ENCODE data around the gene AHSP.
"Not testable (repeated sequence)": the region's sequence is repeated elsewhere in the genome, so short reads cannot be mapped to it uniquely, and the experiment has no call there.

AHSP gene

GRCh38 chr16:31531096-31531495, 3.4 kb downstream of the AHSP start:
- DNase-seq (ENCODE audit: low spot score) = no peak

DNA sequence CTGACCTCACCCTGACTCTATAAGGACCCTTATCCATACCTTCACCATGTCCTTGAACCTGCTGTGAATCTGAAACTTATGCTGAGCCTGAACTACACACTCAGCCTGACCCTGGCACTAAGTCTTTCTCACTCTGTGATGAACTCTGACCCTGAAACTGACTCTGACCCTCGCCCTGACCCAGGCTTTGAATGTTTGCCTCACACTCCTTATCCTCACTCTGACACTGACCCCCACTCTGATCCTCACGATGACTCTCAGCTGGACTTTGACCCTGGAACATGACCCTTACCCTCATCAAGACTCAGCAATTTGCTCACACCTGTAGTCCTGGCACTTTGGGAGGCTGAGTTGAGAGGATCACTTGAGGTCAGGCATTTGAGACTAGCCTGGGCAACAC, 4.4 kb downstream of the AHSP start:
- DNase-seq (ENCODE audit: low spot score) = no peak

GRCh38 chr16:31532896-31533295, 5.2 kb downstream of the AHSP start:
- DNase-seq (ENCODE audit: low spot score) = no peak

- no peak for DNase-seq (ENCODE audit: low spot score)
Measured at GRCh38 chr16:31535737-31536136, 8.0 kb downstream of the AHSP start.

DNA sequence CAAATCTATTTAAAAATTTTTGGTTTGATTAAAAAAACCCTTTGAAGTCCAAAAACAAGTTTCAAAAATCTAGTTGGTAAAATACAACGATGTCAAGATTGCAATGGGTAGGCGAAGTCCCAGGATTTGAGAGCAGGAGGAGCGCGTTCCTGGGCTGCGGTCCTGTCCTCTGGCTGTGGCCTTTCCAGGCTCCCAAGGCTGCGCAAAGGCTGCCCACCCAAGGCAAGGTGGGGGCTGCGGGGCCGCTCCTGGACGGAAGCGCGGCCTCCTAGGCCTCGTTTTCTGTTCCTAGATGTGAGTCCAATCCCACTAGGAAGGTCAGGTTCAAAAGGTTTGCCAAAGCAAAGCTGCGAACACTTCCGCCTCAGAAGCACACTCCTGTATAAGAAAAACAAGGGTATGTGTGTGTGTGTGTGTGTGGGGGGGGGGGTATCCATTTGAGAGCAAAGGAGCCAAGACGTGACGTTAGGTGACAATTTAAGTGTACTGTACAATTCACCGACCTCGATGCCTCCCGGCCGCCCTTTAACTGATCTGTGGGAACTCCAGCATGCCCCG, 9.2 kb downstream of the AHSP start:
- DNase-seq (ENCODE audit: low spot score) = no peak

GRCh38 chr16:31537362-31538242, 9.9 kb downstream of the AHSP start:
- DNase-seq (ENCODE audit: low spot score) = no peak

- not testable (repeated sequence) for DNase-seq (ENCODE audit: low spot score)
Measured at GRCh38 chr16:31538243-31538598, 10.5 kb downstream of the AHSP start.

DNA sequence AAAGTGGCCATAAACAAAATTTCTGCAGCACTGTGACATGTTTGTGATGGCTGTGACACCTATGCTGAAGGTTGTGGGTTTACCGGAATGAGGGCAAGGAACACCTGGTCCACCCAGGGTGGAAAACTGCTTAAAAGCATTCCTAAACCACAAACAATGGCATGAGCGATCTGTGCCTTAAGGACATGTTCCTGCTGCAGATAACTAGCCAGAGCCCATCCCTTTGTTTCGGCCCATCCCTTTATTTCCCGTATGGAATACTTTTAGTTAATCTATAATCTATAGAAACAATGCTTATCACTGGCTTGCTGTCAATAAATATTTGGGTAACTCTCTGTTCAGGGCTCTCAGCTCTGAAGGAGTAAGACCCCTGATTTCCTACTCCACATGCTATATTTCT, 12.1 kb downstream of the AHSP start:
- DNase-seq (ENCODE audit: low spot score) = not testable (repeated sequence)

- DNase-seq (ENCODE audit: low spot score) = no peak
Measured at GRCh38 chr16:31542763-31543162, 15.1 kb downstream of the AHSP start.

- no peak for DNase-seq (ENCODE audit: low spot score)
Measured at GRCh38 chr16:31561426-31562233, 33.9 kb downstream of the AHSP start.

GRCh38 chr16:31568577-31569359, 41.1 kb downstream of the AHSP start:
- no peak for DNase-seq (ENCODE audit: low spot score)

DNA sequence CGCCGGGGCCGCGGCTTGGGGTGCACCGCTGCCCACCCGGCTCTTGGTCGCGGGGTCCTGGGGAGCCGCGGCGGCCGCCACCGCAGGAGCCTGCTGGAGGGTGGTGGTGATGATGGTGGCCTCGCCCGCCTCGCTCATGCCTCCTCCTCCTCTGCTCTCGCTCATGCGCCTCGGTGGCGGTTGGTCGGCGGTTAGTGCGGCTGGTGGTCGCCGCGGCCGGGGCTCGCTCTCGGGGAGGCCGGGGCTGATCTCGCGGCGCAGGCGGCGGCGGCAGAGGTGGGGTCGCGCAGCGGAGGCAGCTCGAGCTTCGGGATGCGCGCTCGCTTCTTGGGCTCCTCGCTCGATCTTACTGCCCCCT, 41.6 kb downstream of the AHSP start:
- DNase-seq (ENCODE audit: low spot score) = no peak

DNA sequence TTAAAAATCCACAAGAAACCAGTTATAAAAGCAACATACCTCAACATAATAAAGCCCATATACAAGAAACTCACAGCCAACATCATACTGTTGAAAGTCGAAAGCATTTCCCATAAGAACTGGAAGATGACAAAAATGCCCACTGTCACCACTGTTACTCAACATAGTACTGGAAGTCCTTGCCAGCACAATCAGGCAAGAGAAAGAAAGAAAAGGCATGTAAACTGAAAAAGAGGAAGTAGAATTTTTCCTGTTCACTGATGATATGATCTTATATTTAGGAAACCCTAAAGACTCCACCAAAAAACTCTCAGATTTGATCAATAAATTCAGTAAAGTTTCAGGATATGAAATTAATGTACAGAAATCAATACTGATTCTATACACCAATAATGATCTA, 45.1 kb downstream of the AHSP start:
- DNase-seq (ENCODE audit: low spot score) = no peak

- not testable (repeated sequence) for DNase-seq (ENCODE audit: low spot score)
Measured at GRCh38 chr16:31574159-31574558, 46.5 kb downstream of the AHSP start.

DNA sequence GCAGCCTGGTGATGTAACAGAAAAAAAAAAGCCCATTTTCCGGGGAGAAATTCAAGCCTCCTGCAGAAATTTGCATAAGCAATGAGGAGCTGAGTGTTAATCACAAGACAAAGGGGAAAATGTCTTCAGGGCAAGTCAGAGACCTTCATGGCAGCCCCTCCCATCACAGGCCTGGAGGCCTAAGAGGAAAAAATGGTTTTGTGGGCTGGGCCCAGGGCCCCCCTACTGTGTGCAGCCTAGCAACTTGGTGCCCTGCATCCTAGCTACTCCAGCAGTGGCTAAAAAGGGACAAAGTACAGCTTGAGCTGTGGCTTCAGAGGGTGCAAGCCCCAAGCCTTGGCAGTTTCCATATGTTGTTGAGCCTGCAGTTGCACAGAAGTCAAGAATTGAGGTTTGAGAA, 49.7 kb downstream of the AHSP start:
- no peak for DNase-seq (ENCODE audit: low spot score)
